OCI-LY1 (cell line): ENCODE measurements around the gene DUSP22.

ENCODE experiments used
- H2AFZ ChIP-seq: fragments of 200-600 bp; sonication (generic), shearing (Covaris generic); 2 replicates; pipeline ENCODE4 v1.6.0; 2014; ENCODE audit warnings: antibody characterized with exemption, mild to moderate bottlenecking, low read length
- H3F3A ChIP-seq: fragments of 200-600 bp; sonication (generic), shearing (Covaris generic); 2 replicates; pipeline ENCODE4 v1.6.0; 2014; ENCODE audit warnings: mild to moderate bottlenecking, antibody characterized with exemption, low read length, moderate library complexity; ENCODE audit not compliant: insufficient read depth
- H3K27ac ChIP-seq: fragments of 200-600 bp; sonication (generic); 2 replicates; pipeline ENCODE4 v1.5.1; 2014; ENCODE audit warnings: low read length, mixed run types, mild to moderate bottlenecking, low read depth; ENCODE audit not compliant: poor library complexity, severe bottlenecking
- H3K27me3 ChIP-seq: fragments of 200-600 bp; sonication (generic); 2 replicates; pipeline ENCODE4 v1.6.0; 2014; ENCODE audit warnings: antibody characterized with exemption, mild to moderate bottlenecking, low read length, moderate library complexity; ENCODE audit not compliant: insufficient read depth
- H3K36me3 ChIP-seq: fragments of 200-600 bp; sonication (generic); 2 replicates; pipeline ENCODE4 v1.6.1; 2014; ENCODE audit warnings: mild to moderate bottlenecking, antibody characterized with exemption, low read length, moderate library complexity, mixed read lengths; ENCODE audit not compliant: insufficient read depth
- H3K4me1 ChIP-seq: fragments of 200-600 bp; sonication (generic); 2 replicates; pipeline ENCODE4 v1.5.1; 2014; ENCODE audit warnings: mild to moderate bottlenecking, low read length, moderate library complexity; ENCODE audit not compliant: insufficient read depth, severe bottlenecking
- H3K4me2 ChIP-seq: fragments of 200-600 bp; sonication (generic), shearing (Covaris generic); 2 replicates; pipeline ENCODE4 v1.6.1; 2014; ENCODE audit warnings: low read length
- H3K4me3 ChIP-seq: fragments of 200-600 bp; sonication (generic); 2 replicates; pipeline ENCODE4 v1.5.1; 2014; ENCODE audit warnings: low read length, low read depth, mild to moderate bottlenecking, mixed read lengths; ENCODE audit not compliant: poor library complexity, severe bottlenecking
- H3K79me2 ChIP-seq: fragments of 200-600 bp; shearing (Covaris generic); 2 replicates; pipeline ENCODE4 v1.6.1; 2016; ENCODE audit warnings: mixed run types, low read length, mixed read lengths; ENCODE audit not compliant: insufficient read depth
- H3K9ac ChIP-seq: fragments of 200-600 bp; sonication (generic), shearing (Covaris generic); 2 replicates; pipeline ENCODE4 v1.6.1; 2014; ENCODE audit warnings: mild to moderate bottlenecking, low read length, mixed read lengths
- H3K9me2 ChIP-seq: fragments of 200-600 bp; sonication (generic), shearing (Covaris generic); 2 replicates; pipeline ENCODE4 v1.6.1; 2014; ENCODE audit warnings: low read depth, mild to moderate bottlenecking, low read length, mixed read lengths
- H3K9me3 ChIP-seq: fragments of 200-600 bp; shearing (Covaris generic); 2 replicates; pipeline ENCODE4 v1.6.1; 2014; ENCODE audit warnings: low read length, mixed read lengths
- H4K20me1 ChIP-seq: fragments of 200-600 bp; sonication (generic), shearing (Covaris generic); 2 replicates; pipeline ENCODE4 v1.6.0; 2016; ENCODE audit warnings: mild to moderate bottlenecking, low read length; ENCODE audit not compliant: insufficient read depth
- CTCF ChIP-seq: fragments of 200-600 bp; sonication (generic), shearing (Covaris generic); IDR thresholded peaks from 2 replicates; pipeline ENCODE4 v1.5.1; 2017; ENCODE audit warnings: mild to moderate bottlenecking, antibody characterized with exemption, low read length, moderate library complexity, mixed read lengths
- EZH2 ChIP-seq: fragments of 200-600 bp; sonication (generic), shearing (Covaris generic); IDR thresholded peaks from 2 replicates; pipeline ENCODE4 v1.8.0; 2017; ENCODE audit warnings: borderline replicate concordance, mixed run types, mild to moderate bottlenecking, antibody characterized with exemption, low read length, moderate library complexity, mixed read lengths

The DUSP22 gene

DNA sequence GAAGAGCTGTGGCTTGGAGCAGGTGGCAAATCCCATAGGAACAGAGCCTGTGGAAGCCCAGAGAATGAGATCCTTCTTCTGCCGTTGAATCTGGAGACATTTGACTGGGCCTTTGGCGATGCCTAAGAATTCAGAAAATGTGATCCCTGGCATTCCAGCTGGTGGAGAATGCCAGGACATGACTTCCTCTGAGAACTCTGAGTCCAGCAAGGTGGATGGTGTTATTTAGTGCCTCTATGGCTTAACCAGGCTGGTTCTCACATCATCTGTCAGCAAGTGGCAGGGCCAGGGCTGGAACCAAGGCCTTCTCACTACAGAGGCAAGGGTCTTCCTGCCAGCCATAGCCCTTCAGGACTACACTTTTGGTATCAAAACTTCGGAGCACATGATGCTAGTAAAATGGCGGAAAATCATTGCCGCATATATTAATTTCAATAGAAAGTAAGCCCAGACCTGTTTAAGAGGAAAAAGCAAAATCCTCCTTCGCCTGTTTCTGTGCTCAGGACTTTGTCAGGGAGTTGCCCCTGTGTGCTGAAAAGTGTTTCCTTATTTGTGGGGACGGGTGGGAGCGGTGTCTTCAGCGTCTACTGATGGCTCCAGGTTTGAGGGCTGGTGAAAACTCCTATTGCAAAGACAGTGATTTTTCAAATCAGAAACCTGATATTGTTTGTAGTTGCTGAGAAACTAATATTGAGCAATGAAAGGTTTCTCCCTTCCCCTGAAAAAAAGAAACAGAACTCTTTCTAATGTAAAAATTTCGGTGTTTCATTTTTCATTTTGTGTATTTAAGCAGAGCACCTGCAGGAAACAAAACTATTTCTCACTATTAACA, 23.9 kb downstream of the DUSP22 start:
- Histone ChIP-seq H3K9ac (no peak overlapping the region), H3K36me3 (no peaks in the 10 kb centered on the region; the same call in 1 of the 2 replicates), H3K4me1 (peaks cover 13% of the 10 kb centered on the region), H3K4me3 (no peak overlapping the region), H3K9me2 (no peaks in the 10 kb centered on the region), H3K4me2 (no peak overlapping the region), H2AFZ (no peak overlapping the region), H3K27me3 (no peaks in the 10 kb centered on the region), H3K9me3 (no peaks in the 10 kb centered on the region), H3K79me2 (no peaks in the 10 kb centered on the region), H3F3A (no peaks in the 10 kb centered on the region), H3K27ac (no peak overlapping the region), H4K20me1 (no peaks in the 10 kb centered on the region)
- TF ChIP-seq EZH2 (no peak), CTCF (no peak)

- Histone ChIP-seq H3K9me3 (no peaks in the 10 kb centered on the region), H3K4me2 (no peak overlapping the region), H3K9ac (no peak overlapping the region)
Observed at GRCh38 chr6:316753-317038, 24.4 kb downstream of the DUSP22 start.

GRCh38 chr6:317060-317447, 24.8 kb downstream of the DUSP22 start:
- Histone ChIP-seq H3K4me3 (no peak overlapping the region), H3K79me2 (no peaks in the 10 kb centered on the region), H3K9ac (no peak overlapping the region), H3K27me3 (no peaks in the 10 kb centered on the region), H4K20me1 (no peaks in the 10 kb centered on the region), H3K36me3 (no peaks in the 10 kb centered on the region; the same call in 1 of the 2 replicates), H2AFZ (no peak overlapping the region), H3F3A (no peaks in the 10 kb centered on the region), H3K9me2 (no peaks in the 10 kb centered on the region), H3K4me2 (no peak overlapping the region), H3K27ac (no peak overlapping the region), H3K4me1 (peaks cover 13% of the 10 kb centered on the region), H3K9me3 (no peaks in the 10 kb centered on the region)
- TF ChIP-seq EZH2: no peak
- no peak for TF ChIP-seq CTCF

More at GRCh38 chr6:316753-317038, 24.4 kb downstream of the DUSP22 start:
- no peaks in the 10 kb centered on the region for H4K20me1 ChIP-seq
- H3K4me1 ChIP-seq: peaks cover 13% of the 10 kb centered on the region
- H3F3A ChIP-seq: no peaks in the 10 kb centered on the region
- H3K27me3 ChIP-seq: no peaks in the 10 kb centered on the region
- no peak overlapping the region for H3K27ac ChIP-seq
- H3K79me2 ChIP-seq: no peaks in the 10 kb centered on the region
- no peaks in the 10 kb centered on the region; the same call in 1 of the 2 replicates for H3K36me3 ChIP-seq
- no peak for TF ChIP-seq EZH2
- no peak for TF ChIP-seq CTCF
- no peak overlapping the region for H3K4me3 ChIP-seq
- no peak overlapping the region for H2AFZ ChIP-seq
- no peaks in the 10 kb centered on the region for H3K9me2 ChIP-seq
